ENCODE measurements around the gene CDC42BPA. TPM values are rescaled to one million over a fixed set of nuclear protein-coding genes. Genes with fewer than 3 reads are reported as not detected.

Gene CDC42BPA
- polyA plus RNA-seq, 1 donor from 2014 or later: 22.9 TPM

DNA sequence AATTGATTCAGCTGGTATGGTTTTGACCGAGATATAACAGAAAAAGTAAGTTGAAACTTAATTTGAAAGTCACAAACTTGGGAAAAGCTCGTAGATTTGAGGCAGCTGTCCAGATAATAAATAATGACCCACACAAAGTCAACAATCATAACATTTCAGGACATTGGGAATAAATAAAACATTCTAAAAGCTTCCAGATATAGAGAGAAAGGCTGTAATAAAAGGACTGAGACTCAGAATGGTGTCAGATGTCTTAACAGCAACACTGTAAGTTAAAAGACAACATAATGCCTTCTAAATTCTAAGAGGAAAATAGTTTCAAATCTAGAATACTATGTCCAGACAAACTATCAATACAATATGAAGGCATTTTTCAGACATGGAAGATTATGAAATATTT, 163.3 kb downstream of the CDC42BPA start:
- Histone ChIP-seq H3F3A (ENCODE audit: insufficient read depth, low read length, poor library complexity, severe bottlenecking) (no peaks in the 10 kb centered on the region), H4K20me1 (ENCODE audit: insufficient read depth) (no peaks in the 10 kb centered on the region), H3K9ac (ENCODE audit: low read length) (no peak overlapping the region), H3K9me3 (ENCODE audit: low read length) (no peaks in the 10 kb centered on the region), H3K4me2 (ENCODE audit: low read length) (no peak overlapping the region), H3K27ac (ENCODE audit: low read length) (no peak overlapping the region), H3K36me3 (ENCODE audit: insufficient read depth, low read length) (no peaks in the 10 kb centered on the region), H3K27me3 (ENCODE audit: insufficient read depth, low read depth, low read length) (no peaks in the 10 kb centered on the region), H3K9me2 (ENCODE audit: insufficient read depth, low read length) (no peaks in the 10 kb centered on the region), H2AFZ (ENCODE audit: low read depth, low read length) (no peak overlapping the region), H3K4me3 (ENCODE audit: low read length) (no peak overlapping the region), H3K79me2 (replicated peaks; ENCODE audit: insufficient read depth, low read length) (no peaks in the 10 kb centered on the region)
- TF ChIP-seq TAF1 (IDR thresholded peaks at IDR 0.05; ENCODE audit: low read depth) (no peak), REST (IDR thresholded peaks at IDR 0.05; ENCODE audit: borderline replicate concordance) (no peak), MXI1 (conservative IDR thresholded peaks at IDR 0.05; ENCODE audit: poor library complexity, severe bottlenecking) (no peak)

DNA sequence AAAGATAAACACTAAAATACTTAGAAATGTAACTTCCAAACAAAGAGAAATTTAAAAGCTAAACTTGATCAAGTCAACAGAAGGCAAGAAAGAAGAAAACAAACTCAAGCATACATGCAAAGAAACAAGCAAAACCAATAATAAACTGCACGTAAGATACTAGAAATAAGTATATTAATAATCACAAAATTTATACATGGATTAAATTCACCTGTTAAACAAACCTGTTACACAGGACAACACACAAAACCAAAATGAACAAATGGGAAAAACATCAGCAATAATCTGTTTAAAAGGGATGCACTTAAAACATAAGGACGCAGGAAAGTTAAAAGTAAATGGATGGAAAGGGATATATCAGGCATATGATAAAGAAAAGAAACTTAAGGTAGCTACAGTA, 165.8 kb downstream of the CDC42BPA start:
- Histone ChIP-seq H3K4me3 (ENCODE audit: low read length) (no peak overlapping the region), H3F3A (ENCODE audit: insufficient read depth, low read length, poor library complexity, severe bottlenecking) (no peaks in the 10 kb centered on the region), H2AFZ (ENCODE audit: low read depth, low read length) (no peak overlapping the region), H3K27ac (ENCODE audit: low read length) (no peak overlapping the region), H3K4me2 (ENCODE audit: low read length) (no peak overlapping the region), H3K27me3 (ENCODE audit: insufficient read depth, low read depth, low read length) (no peaks in the 10 kb centered on the region), H3K9me3 (ENCODE audit: low read length) (no peaks in the 10 kb centered on the region), H3K9me2 (ENCODE audit: insufficient read depth, low read length) (no peaks in the 10 kb centered on the region), H4K20me1 (ENCODE audit: insufficient read depth) (no peaks in the 10 kb centered on the region), H3K79me2 (replicated peaks; ENCODE audit: insufficient read depth, low read length) (no peaks in the 10 kb centered on the region), H3K36me3 (ENCODE audit: insufficient read depth, low read length) (no peaks in the 10 kb centered on the region), H3K9ac (ENCODE audit: low read length) (no peak overlapping the region)
- no peak for TF ChIP-seq RAD21 (conservative IDR thresholded peaks at IDR 0.05)
- no peak for TF ChIP-seq TAF1 (IDR thresholded peaks at IDR 0.05; ENCODE audit: low read depth)

GRCh38 chr1:227140376-227140775, 177.9 kb downstream of the CDC42BPA start:
- H3K9me3 ChIP-seq (ENCODE audit: low read length): no peaks in the 10 kb centered on the region
- H3K4me2 ChIP-seq (ENCODE audit: low read length): no peak overlapping the region

More at GRCh38 chr1:227140376-227140775, 177.9 kb downstream of the CDC42BPA start:
- Histone ChIP-seq H3K79me2 (replicated peaks; ENCODE audit: insufficient read depth, low read length) (no peaks in the 10 kb centered on the region), H3K9ac (ENCODE audit: low read length) (no peak overlapping the region), H2AFZ (ENCODE audit: low read depth, low read length) (no peak overlapping the region), H3K9me2 (ENCODE audit: insufficient read depth, low read length) (no peaks in the 10 kb centered on the region), H3F3A (ENCODE audit: insufficient read depth, low read length, poor library complexity, severe bottlenecking) (no peaks in the 10 kb centered on the region), H3K27ac (ENCODE audit: low read length) (no peak overlapping the region), H3K27me3 (ENCODE audit: insufficient read depth, low read depth, low read length) (no peaks in the 10 kb centered on the region), H3K36me3 (ENCODE audit: insufficient read depth, low read length) (peaks cover 17% of the 10 kb centered on the region), H3K4me3 (ENCODE audit: low read length) (no peak overlapping the region), H4K20me1 (ENCODE audit: insufficient read depth) (no peaks in the 10 kb centered on the region)
- TF ChIP-seq CTCF (IDR thresholded peaks at IDR 0.05; ENCODE audit: poor library complexity, severe bottlenecking): no peak
- TF ChIP-seq EP300 (conservative IDR thresholded peaks at IDR 0.05; ENCODE audit: poor library complexity, severe bottlenecking): no peak
- no peak for TF ChIP-seq RAD21 (conservative IDR thresholded peaks at IDR 0.05)
- TF ChIP-seq SMC3 (conservative IDR thresholded peaks at IDR 0.05; ENCODE audit: poor library complexity): no peak
- no peak for TF ChIP-seq REST (IDR thresholded peaks at IDR 0.05; ENCODE audit: borderline replicate concordance)
- TF ChIP-seq MXI1 (conservative IDR thresholded peaks at IDR 0.05; ENCODE audit: poor library complexity, severe bottlenecking): no peak
- no peak for TF ChIP-seq EZH2 (IDR thresholded peaks at IDR 0.05; ENCODE audit: borderline replicate concordance, insufficient read depth, low read length, poor library complexity, severe bottlenecking)
- no peak for TF ChIP-seq TAF1 (IDR thresholded peaks at IDR 0.05; ENCODE audit: low read depth)
- no peak for TF ChIP-seq POLR2AphosphoS5 (IDR thresholded peaks at IDR 0.05)
